ENCODE measurements around the gene ZDHHC14.
A peak's percentile ranks its signal among the peaks of the same experiment; 100 is the strongest.
"Not testable (repeated sequence)": the region's sequence is repeated elsewhere in the genome, so short reads cannot be mapped to it uniquely, and the experiment has no call there.

Gene ZDHHC14

DNA sequence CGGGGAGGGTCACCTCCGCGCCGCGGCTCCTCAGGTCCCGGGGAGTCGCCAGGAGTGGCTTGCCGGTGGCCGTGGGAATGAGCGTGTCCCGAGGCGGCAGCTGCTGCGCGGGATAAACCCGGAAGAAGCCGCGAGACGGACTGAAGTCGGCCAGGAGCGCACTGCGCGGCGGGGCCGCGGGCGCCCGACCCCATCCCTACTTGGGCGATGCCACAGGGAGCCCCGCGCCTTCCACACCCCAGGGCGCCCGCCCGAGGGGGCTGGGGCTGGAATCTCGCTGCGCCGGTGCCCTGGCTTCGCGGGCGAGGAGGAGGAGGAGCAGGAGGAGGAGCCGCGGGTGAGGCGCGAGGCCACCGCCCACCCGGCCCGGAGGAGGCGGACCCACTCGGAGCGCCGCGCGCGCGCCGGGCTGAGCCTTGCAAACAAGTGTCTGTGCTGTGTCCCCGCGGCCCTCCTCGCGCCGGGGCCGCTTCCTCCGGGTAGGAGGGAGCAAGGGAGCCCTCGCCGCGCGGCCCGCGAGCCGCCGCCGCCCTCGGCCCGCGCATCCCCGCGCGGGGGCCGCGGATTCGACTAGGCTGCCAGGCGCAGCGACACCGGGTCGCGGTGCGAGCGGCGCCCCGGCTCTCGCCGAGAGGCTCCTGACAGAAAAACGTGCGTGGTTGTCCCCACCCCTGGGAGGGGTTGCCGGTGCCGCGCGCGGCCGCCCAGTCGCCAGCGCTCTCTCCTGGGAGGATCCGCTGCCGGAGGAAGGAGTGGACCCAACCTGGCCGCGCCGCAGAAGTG lies at the start of gene ZDHHC14:
ZDHHC14 (plus strand) TSS at position 412 of the 783 bp plus-strand sequence.
- peak; percentile 96 for DNase-seq (ENCODE audit: low read depth, low spot score)

DNA sequence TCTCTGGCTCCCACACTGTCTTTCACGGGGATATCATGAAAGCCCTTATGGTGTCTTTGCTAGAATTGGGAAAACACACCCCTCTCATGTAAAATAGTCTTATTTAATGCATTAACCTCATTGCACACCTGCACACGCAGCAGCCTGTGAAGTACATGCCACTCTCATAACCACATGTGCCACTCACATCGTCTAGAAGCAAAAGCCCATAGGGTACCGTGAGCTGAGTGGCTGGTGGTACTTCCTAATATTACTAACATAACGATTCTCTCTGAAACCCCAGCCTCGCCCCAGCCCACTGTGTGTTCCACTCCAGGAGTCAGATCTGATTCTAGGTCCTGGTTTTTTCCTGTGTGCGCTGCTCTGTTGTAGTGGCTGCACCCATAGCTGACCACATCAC lies 48.2 kb upstream of the ZDHHC14 start:
- no peak for DNase-seq (ENCODE audit: low read depth, low spot score)

DNA sequence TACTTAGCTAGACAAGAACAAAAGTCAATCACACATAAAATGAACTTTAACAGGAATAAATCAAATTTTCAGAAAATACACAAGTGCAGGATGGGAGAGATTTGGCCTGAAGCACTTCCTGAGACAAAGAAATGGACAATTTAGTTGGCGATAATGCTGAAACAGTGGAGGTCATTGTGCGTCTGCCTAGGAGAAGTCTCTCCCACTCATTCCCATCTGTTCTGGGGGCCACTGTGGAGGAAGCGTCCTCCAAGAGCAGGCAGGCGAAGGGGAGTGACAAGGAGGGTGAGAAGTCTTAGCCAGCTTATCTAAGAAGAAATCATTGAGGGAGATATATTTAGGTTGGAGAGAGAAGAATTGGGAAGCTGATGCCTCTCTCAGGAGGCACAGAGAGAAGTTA lies 47.5 kb upstream of the ZDHHC14 start:
- no peak for DNase-seq (ENCODE audit: low read depth, low spot score)

DNA sequence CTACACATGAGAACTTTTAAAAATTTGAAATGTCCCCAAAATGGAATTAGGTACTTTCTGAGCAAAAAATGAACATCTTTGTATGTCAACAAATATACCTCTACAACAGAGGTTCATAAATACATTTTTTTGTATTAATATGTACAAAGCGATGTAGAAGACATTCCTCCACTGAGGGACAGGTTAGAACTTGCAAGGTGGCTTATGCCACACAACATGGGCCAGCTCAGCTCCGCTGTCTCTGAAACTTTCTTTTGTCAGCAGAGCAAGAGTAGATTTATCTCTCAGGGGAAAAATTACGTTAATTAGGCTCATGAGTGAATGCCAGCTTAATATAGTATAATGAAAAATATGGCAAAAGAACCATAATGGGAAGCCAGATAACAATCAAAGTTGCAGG lies 47.0 kb upstream of the ZDHHC14 start:
- no peak for DNase-seq (ENCODE audit: low read depth, low spot score)

DNA sequence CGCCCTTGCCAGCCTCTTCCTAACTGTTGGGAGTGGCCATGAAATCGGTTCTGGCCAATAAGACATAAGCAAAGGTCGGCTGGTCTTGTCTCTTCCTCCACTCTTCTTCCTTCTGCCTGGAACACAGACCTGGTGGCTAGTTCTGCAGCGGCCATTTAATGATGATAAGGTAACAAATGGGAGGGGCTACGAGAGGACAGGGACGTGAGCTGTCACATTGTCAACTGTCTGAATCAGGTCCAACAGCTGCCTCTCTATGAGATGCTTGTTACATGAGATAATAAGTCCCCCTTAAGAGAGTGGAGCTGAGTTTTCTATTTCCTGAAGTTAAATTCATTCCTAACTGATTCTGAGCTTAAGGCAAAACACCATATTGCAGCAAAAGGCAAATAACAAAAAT lies 45.2 kb upstream of the ZDHHC14 start:
- DNase-seq (ENCODE audit: low read depth, low spot score) = no peak

DNA sequence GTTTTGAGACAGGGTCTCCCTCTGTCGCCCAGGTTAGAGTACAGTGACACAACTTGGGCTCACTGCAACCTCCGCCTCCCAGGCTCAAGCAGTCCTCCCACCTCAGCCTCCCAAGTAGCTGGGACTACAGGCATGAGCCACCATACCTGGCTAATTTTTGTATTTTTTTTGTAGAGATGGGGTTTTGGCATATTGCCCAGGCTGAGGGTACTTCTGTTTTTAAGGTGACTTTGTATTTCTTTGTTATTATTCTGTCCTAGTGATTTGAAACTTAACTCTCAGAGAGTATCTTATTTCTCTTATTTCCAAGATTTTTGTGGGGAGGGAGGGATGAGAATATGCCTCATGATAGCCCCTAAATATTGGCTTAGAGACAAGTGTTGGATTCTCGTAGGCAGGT lies 43.7 kb upstream of the ZDHHC14 start:
- DNase-seq (ENCODE audit: low read depth, low spot score) = not testable (repeated sequence)

DNA sequence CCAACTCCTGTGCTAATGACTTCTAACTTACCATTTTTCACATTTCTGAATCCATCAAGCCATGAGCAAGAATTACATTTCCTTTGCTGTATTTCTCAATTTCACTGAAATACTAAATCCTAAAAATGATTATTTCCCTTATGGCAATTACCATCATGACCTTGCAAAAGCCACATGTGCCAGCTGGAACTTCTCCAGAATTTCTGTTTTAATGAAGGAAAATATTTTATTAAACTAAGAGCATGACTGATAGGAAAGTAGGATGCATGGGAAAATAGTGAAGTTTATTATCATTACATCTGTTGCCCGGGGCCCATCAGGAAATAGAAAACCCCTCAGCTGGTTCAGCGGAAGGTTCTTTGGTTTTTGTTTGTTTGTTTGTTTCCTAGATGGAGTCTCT lies 43.2 kb upstream of the ZDHHC14 start:
- no peak for DNase-seq (ENCODE audit: low read depth, low spot score)

DNA sequence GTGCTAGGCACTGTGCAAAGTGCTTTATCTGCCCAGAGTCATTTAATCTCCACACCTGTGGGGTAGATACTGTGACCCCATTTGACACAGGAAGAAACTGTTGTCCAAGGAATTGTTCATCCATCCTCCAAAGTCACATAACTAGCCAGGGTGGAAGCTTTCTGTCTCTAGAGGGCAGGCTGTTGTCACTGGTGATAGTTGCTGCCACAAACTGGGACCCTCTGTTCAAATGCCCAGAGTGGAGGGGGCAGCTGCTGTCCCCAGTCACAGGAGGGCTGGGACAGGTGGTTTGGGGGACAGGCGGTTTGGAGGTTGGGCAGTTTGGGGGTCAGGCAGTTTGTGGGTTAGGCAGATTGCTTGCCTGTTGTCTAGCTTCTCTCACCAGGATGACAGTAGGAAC lies 41.6 kb upstream of the ZDHHC14 start:
- DNase-seq (ENCODE audit: low read depth, low spot score) = no peak

DNA sequence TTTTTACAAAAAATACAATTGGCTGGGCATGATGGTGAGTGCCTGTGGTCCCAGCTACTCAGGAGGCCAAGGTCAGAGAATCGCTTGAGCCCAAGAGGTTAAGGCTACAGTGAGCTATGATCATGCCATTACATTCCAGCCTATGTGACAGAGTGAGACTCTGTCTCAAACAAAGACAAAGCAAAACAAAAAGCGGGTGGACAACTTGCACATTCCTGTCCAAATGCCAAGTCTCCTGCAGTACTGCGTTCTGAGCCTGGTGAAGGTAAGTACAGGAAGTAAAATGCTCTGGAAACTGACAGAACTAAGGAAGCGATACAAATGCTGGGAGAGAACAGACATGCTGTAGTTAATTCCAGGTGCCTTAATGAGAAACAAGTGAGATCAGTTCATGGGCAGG lies 37.3 kb upstream of the ZDHHC14 start:
- DNase-seq (ENCODE audit: low read depth, low spot score) = peak; percentile 20

DNA sequence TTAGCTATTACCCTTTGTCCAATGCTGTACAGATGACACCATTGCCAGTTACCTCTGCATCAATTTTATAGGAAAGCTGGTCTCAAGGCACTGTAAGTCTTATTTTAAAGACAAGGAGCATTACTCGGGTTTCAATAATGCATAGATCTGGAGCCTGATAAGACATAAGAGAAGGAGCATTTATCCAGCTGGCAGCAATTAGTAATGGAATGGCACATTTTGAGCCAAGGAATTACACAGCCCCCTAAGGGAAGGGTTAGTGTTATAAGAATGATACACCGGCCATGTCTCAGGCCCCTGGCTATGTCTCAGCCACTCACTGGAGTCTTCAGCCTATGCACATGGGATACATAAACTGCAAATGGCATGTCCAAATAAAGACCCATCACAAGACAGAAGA lies 34.6 kb upstream of the ZDHHC14 start:
- no peak for DNase-seq (ENCODE audit: low read depth, low spot score)

DNA sequence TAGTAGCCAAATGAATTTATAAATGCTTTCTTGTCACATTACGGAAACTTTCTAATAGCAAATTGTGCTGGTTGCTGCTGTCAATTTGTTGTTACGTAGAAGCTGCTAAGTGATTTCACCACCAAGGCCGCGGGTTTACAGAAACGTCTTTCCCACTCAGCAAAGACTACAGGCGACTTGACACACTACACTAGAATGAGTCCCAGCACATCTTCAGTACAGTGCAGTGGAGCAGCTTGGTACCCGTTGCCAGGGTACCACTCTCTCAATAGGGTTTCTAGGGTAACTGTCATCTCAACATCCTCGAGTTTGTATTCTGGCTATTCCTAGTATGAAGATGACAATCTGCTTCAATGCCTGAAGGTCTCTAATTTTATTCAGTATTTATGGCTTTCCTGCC lies 22.7 kb upstream of the ZDHHC14 start:
- DNase-seq (ENCODE audit: low read depth, low spot score) = no peak

DNA sequence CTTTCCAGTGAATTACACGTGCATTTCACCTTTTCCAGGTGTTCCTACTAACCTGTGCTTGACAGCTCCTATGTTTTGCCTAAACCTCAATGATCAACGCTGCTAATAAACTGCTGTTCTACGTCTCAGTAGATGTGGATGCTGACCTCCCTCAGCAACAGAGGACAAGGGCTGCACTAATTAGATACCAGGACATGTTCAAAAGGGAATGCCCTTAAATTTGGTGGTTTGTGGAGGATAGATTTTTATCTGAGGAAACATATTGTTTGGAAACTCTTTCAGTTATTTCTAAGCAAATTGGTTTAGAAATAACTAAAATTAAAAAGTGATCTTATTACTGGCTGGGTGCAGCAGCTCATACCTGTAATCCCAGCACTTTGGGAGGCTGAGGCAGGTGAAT lies 19.1 kb upstream of the ZDHHC14 start:
- no peak for DNase-seq (ENCODE audit: low read depth, low spot score)

DNA sequence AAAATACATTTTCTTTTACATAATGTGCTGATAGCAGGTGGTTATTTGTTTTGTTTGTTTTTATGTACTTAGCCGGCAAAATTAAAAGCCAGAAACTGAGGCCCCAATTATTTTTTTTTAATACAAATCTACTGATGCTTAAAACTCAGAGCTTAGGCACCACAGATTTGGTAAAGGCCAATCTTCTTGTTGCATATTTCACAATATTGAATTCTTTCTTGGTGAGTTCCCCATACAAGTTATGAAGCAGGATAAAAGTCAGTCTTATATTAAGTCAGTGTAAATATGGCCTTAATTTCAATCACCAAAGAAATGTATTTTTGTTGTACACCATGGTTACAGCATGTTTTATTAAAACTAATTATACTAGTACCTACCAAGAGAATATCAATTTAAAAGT lies 16.3 kb upstream of the ZDHHC14 start:
- DNase-seq (ENCODE audit: low read depth, low spot score) = no peak

DNA sequence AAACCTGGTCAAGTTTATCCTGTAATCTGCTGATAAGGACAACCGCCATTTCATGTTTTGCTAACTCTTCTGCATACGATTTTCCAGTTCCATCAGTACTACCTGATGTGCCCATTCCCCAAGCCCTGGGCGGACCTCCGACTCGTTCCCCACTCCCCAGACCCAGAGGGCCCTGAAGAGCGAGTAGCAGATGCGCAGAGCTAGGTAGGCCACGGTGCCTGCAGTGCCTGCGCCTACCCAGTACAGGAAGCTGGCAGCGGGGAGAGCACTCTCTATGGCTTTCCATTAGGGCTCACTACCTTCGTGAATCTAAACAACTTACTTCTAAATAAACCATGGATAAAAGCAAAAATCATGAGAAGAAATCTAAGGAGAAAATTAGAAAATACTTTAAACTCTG lies 14.3 kb upstream of the ZDHHC14 start:
- DNase-seq (ENCODE audit: low read depth, low spot score) = no peak

DNA sequence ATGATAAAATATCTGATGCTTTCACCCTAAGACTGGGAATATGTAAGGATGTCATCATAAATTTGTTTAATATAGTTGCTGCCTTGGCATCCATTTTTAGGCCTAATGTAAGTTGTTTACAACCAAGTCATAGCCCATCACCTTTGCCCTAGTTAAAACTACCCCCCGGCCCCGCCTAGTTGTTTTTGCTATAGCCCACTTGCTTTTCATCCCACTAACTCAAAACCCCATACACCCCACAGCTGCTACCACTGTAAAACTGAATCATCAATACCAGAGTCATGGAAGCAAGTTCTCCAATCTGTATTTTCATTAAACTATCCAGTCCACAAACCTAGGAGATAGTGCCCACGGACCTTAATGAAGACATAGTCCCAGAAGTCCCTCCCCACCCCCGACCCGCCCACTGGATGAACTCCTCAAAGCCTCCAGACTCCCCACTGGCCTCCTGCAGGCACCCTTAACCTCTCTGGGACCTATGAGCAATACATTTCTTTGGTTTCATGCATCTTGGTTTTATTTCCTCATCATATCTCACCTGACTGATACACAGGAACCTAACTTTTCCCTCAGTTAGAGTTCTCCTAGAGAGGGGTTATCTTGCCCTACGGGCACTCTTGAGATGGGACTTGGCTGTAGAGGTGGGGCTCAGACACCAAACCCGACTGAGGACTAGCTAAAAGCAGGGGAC lies 12.5 kb upstream of the ZDHHC14 start:
- DNase-seq (ENCODE audit: low read depth, low spot score) = no peak

DNA sequence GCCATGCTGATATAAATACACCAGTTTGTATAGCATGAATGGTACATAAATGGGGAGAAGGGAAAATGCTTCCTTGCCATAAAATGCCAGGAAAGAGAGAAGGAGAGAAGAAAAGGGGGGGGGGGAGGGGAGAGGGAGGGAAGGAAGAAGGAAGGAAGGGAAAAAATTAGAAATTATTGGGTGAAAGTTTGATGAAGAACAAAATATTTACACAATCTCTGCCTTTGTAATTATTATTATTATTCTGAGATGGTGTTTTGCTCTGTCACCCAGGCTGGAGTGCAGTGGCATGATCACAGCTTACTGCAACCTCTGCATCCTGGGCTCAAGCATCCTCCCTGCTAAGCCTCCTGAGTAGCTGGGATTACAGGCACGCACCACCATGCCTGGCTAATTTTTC lies 10.2 kb upstream of the ZDHHC14 start:
- DNase-seq (ENCODE audit: low read depth, low spot score) = no peak

DNA sequence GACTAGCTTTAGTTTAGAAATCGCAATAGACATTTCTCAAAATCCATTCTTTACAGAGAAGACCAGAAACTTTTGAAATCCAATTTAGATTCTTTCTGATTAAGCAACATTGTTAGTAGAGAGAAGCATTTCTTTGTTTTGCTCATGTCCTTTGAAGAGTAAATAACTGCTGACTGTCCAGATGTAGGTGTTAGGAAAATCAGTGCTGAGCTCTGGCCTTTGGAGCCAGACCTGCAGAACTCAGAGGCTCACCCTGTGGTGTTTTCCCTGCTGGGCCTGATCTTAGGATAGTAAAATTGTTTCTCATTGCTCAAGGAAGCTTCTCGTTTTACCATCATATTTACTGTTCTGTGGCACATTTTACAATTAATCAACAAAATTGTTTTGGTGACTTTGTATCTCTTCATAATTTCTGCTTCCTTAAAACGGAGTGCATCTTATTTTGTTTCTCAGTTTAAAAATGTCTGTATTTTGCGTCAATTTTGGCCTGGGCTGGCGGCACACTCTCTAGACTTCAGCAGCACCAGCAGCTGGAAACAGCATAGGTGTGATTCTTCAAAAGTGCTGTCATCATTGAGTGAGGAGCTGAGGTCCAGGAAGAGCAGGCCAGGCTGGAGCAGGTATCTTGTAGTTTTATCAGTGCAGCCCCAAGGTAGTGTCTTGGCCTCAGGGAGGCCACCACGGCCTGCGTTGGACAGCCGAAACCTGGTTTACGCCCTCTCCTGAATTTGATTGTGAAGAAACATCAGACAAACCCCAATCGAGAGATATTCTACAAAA lies 8.3 kb upstream of the ZDHHC14 start:
- DNase-seq (ENCODE audit: low read depth, low spot score) = no peak

DNA sequence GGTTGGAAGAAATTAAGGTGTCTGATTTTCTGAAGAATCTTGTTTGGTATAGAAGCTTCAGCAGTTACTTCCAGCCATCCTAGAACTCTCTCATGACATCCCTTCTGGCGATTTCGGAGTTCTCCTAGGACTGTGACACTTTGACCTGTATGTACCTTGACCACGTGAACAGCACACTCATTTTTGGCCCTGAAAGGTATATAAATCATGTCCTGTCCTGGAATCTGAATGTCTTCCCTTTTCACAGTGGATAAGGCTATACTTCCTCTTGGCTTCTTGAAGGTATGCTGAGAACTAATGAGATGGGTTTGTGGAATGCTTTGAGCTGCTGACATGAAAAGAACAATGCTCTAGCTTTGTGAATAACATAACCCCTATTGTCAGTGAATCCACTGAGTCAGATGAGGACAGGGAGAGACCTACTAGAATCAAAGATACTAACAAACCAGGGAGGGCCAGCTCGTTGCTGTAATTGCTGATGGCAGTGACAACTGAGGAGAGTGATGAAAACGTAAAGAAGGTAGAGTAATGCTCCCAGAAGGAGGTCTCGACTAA lies 6.0 kb upstream of the ZDHHC14 start:
- peak; percentile 48 for DNase-seq (ENCODE audit: low read depth, low spot score)

DNA sequence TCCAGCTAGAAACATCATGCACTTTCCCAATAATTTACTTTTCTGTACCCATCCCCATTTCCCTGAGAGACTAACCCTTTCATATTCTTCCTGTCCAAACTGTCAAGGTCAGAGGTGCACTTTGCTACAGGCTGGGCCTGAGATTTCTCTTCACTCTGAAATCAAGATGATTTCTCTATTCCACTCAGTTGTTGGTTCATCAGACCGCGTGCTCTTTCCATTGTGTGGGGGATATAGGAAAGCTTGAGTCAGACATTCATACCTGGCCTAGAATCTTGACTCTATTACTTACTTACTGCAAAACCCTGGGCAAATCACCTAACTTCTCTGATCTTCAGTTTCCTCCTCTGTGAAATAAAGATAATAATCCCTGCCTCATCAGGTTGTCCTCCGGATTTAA lies 4.7 kb upstream of the ZDHHC14 start:
- DNase-seq (ENCODE audit: low read depth, low spot score) = no peak

DNA sequence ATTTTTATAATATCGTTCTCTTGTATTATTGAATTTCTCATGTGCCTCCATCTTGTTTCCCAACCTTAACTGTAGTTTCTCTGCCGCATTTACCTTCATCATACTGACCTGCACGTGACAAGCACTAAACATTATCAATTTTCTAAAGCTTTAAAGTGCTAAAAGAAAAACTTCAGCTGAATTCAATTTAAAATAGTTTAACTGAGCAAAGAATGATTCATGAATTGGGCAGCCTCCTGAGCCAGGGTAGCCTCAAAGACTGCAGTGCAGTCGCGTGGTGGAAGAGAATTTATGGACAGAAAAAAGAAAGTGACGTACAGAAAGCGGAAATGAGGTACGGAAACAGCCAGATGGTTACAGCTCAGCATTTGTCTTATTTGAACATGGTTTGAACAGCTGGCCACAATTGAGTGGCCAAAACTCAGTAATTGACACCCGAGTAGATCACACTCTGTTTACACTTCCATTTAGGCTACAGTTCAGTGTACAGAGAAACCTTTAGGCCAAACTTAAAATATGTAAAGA lies 4.2 kb upstream of the ZDHHC14 start:
- no peak for DNase-seq (ENCODE audit: low read depth, low spot score)

DNA sequence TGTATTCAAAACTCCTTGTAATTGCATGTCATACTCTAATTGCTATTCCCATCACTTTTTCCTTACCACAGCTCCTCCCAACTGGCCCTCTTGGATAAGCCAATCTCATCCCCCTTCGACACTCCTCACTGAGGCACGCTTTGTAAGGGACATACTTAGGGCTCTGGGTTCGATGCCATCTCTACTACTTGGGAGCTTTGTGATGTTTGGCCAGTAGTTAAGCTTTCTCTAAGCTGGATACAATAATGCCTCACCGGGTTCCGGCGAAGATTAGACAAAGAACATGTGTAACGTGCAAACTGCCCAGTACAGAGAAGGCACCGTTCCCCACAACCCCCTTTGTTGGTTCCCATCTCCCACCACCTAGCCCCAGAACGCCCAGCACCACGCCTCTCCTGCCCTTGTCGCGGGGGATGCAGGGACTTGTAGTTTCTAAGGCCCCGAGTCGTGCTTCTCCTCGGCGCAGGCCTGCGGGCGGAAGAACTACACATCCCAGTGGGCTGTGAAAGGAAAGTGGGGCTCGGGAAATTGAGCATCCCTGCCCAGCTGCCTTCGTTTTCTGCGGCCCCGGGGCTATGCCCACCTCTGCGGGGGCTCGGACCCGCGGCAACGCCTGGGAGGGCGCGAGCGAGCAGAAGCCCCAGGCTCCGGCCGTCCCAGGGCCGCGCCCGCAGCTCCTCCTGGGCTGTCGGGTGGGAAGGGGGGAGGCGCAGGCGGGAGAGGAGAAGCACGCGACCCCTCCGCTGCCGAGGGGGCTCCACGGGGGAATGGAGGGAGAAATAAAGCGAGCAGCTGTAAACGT lies 1.1 kb upstream of the ZDHHC14 start:
- DNase-seq (ENCODE audit: low read depth, low spot score) = peak; percentile 97

Data from astrocyte of the hippocampus (primary cell).